GM12878 (cell line): Measurements from ENCODE around the gene PRAMEF4. TPM values are rescaled to one million over a fixed set of nuclear protein-coding genes. Genes with fewer than 3 reads are reported as not detected.
"Not testable (repeated sequence)": the region's sequence is repeated elsewhere in the genome, so short reads cannot be mapped to it uniquely, and the experiment has no call there.

ENCODE experiments used
- ATAC-seq: fragments of 200-7000 bp; cut with Tn5 transposase; 3 replicates; pipeline ENCODE4 v1.9.1; 2020; ENCODE audit warnings: mild to moderate bottlenecking, moderate library complexity
- Bru-seq: library from RNA; stranded (reverse); fragments of 400-500 nt; gene quantifications from one replicate; lab custom pipeline; 2021; lab: Mats Ljungman, UMichigan
- BruChase-seq, 2 experiments: library from RNA; stranded (reverse); fragments of 400-500 nt; gene quantifications; one replicate each; lab custom pipeline; 2021; lab: Mats Ljungman, UMichigan
- BruUV-seq: library from RNA; stranded (reverse); fragments of 400-500 nt; replicated peaks from 2 replicates; lab custom pipeline; 2021; lab: Mats Ljungman, UMichigan
- CTCF ChIA-PET: fragments of 300-600 bp; sonication (Branson Sonifier 250); formaldehyde crosslinking; extraction: SDS; loops from one replicate; lab custom pipeline; 2021; ENCODE audit warnings: inconsistent platforms; lab: Yijun Ruan, JAX
- POLR2A ChIA-PET: fragments of 350-600 bp; formaldehyde crosslinking; extraction: SDS; loops from one replicate; lab custom pipeline; 2021; ENCODE audit warnings: inconsistent platforms; lab: Charles Lee
- RAD21 ChIA-PET: fragments of 300-600 bp; sonication (Branson Sonifier 250); formaldehyde crosslinking; loops from one replicate; lab custom pipeline; 2023; ENCODE audit warnings: antibody characterized with exemption; ENCODE audit not compliant: unreplicated experiment; lab: Charles Lee
- SMC1A ChIA-PET: fragments of 300-600 bp; sonication (Branson Sonifier 250); formaldehyde crosslinking; loops from one replicate; lab custom pipeline; 2023; ENCODE audit not compliant: unreplicated experiment, uncharacterized antibody; lab: Charles Lee
- DNase-seq: peaks from one replicate; pipeline ENCODE4 v3.0.0-alpha.2; 2011; ENCODE audit warnings: low read depth, low spot score
- FAIRE-seq: peaks from 3 replicates; lab custom pipeline; 2011; peaks lifted over from hg19 to GRCh38; lab: Jason Lieb, UNC
- H2AFZ ChIP-seq: 2 replicates; pipeline ENCODE4 v1.6.0; 2011; ENCODE audit warnings: low read depth, low read length, control low read depth; ENCODE audit not compliant: control insufficient read depth
- H3K27ac ChIP-seq: 2 replicates; pipeline ENCODE4 v1.5.1; 2011; ENCODE audit warnings: control low read depth; ENCODE audit not compliant: control insufficient read depth, insufficient read depth
- H3K27me3 ChIP-seq, 2 experiments: replicated peaks in 1 of 2; 2 replicates each; pipeline versions ENCODE4 v1.6.0 to v1.6.1; 2011; ENCODE audit warnings: low read length in 1 of 2; ENCODE audit not compliant: control insufficient read depth in 2 of 2, insufficient read depth in 2 of 2
- H3K36me3 ChIP-seq, 2 experiments: 2 replicates each; pipeline ENCODE4 v1.5.1; 2011; ENCODE audit warnings: low read length in 1 of 2; ENCODE audit not compliant: control insufficient read depth in 2 of 2, insufficient read depth in 2 of 2
- H3K4me1 ChIP-seq: 2 replicates; pipeline ENCODE4 v1.6.1; 2011; ENCODE audit warnings: mild to moderate bottlenecking, low read length, moderate library complexity, mixed read lengths; ENCODE audit not compliant: control insufficient read depth, insufficient read depth
- H3K4me2 ChIP-seq: 2 replicates; pipeline ENCODE4 v1.6.0; 2011; ENCODE audit warnings: control low read depth; ENCODE audit not compliant: control insufficient read depth, insufficient read depth
- H3K4me3 ChIP-seq: fragments of 200-600 bp; sonication (generic); 2 replicates; pipeline ENCODE4 v1.5.1; 2016
- H3K79me2 ChIP-seq: 2 replicates; pipeline ENCODE4 v1.6.0; 2011; ENCODE audit warnings: low read length; ENCODE audit not compliant: control insufficient read depth, insufficient read depth
- H3K9ac ChIP-seq: 2 replicates; pipeline ENCODE4 v1.8.0; 2011; ENCODE audit warnings: low read length, control low read depth, mixed read lengths; ENCODE audit not compliant: control insufficient read depth, insufficient read depth
- H3K9me3 ChIP-seq: replicated peaks from 3 replicates; pipeline ENCODE4 v1.5.1; 2011; ENCODE audit warnings: mild to moderate bottlenecking, low read length; ENCODE audit not compliant: control insufficient read depth, insufficient read depth
- H4K20me1 ChIP-seq: 2 replicates; pipeline ENCODE4 v1.6.0; 2011; ENCODE audit not compliant: control insufficient read depth, insufficient read depth
- WGBS: methylation state at CpG from one replicate; pipeline ENCODE4 v1.1.6; 2016; ENCODE audit warnings: low lambda C conversion rate; ENCODE audit not compliant: insufficient replicate concordance, insufficient coverage; ENCODE audit errors: missing lambda C conversion rate; 5-methylcytosine and 5-hydroxymethylcytosine counted together
- in situ Hi-C: fragments of 300-500 bp; cut with MboI; formaldehyde crosslinking; loops from 9 replicates; pipeline ENCODE4 v1.14.3; 2018; ENCODE audit warnings: mixed read lengths
- intact Hi-C: fragments of 100-400 bp; cut with micrococcal nuclease; formaldehyde crosslinking; loops from one replicate; pipeline ENCODE4 v1.14.2; 2022; ENCODE audit not compliant: unreplicated experiment
- long read RNA-seq, 2 experiments: library from polyadenylated mRNA; unstranded; transcript quantifications; one replicate each; pipeline ENCODE4 v2.0.0, GENCODE V29; 2019 to 2020
- polyA minus RNA-seq, 3 experiments: library from RNA; depleted of rRNA, polyadenylated mRNA; stranded (reverse); fragments of >200 nt; gene quantifications; 2 replicates each; pipeline ENCODE4 v1.2.3, GENCODE V29; 2011
- polyA plus RNA-seq, 11 experiments: library from polyadenylated mRNA; depleted of rRNA in 4 of 11; unstranded in 6 of 11; stranded (reverse) in 5 of 11; fragments of >200 nt; fragmentation: Nextera tagmentation in 4 of 11; fragmentation: Illumina TruSeq in 1 of 11; extraction: Ambion mirVana in 4 of 11; extraction: Trizol in 1 of 11; gene quantifications; 1 replicate in 1 of 11; 2 replicates in 10 of 11; pipeline versions ENCODE4 v1.2.1 to v1.2.3, GENCODE V29; 2011 to 2016; ENCODE audit warnings: inconsistent platforms in 2 of 11, missing spikeins in 2 of 11, low read depth in 1 of 11
- total RNA-seq, 4 experiments: library from RNA; depleted of rRNA in 3 of 4; stranded (reverse); fragments of >200 nt in 3 of 4; fragmentation: Illumina TruSeq in 1 of 4; extraction: Trizol in 1 of 4; gene quantifications; 2 replicates each; pipeline versions ENCODE4 v1.2.1 to v1.2.3, GENCODE V29; 2013 to 2021

The PRAMEF4 gene
- total RNA-seq (2013; cell fraction: nucleolus; rRNA removed): not detected in 2 replicates
- not detected in 2 replicates for total RNA-seq (2014; rRNA removed)
- not detected in 2 replicates for total RNA-seq (2014; rRNA removed; fragmentation: Illumina TruSeq; extraction: Trizol)
- not detected in 2 replicates for total RNA-seq (2021)
- polyA plus RNA-seq (2011; ENCODE audit: low read depth): not detected
- polyA plus RNA-seq (2011; rRNA removed): not detected in 2 replicates
- polyA plus RNA-seq (2011; cell fraction: cytosol; rRNA removed): not detected in 2 replicates
- not detected in 2 replicates for polyA plus RNA-seq (2011; cell fraction: nucleus; rRNA removed)
- not detected in 2 replicates for polyA plus RNA-seq (2012)
- not detected in 2 replicates for polyA plus RNA-seq (2014; fragmentation: Illumina TruSeq; extraction: Trizol)
- polyA plus RNA-seq (2014; fragmentation: Nextera tagmentation; extraction: Ambion mirVana): not detected
- polyA plus RNA-seq (2014; rRNA removed): not detected in 2 replicates
- not detected for polyA plus RNA-seq (2016; fragmentation: Nextera tagmentation; extraction: Ambion mirVana)
- not detected in 2 replicates for polyA minus RNA-seq (2011; rRNA and poly(A)+ RNA removed)
- not detected in 2 replicates for polyA minus RNA-seq (2011; cell fraction: cytosol; rRNA and poly(A)+ RNA removed)
- polyA minus RNA-seq (2011; cell fraction: nucleus; rRNA and poly(A)+ RNA removed): not detected in 2 replicates
- not detected for Bru-seq, nascent RNA
- BruChase-seq, experiment 1, labeled RNA remaining after a 6-hour chase: not detected
- not detected for BruChase-seq, experiment 2, labeled RNA remaining after a 2-hour chase
- long read RNA-seq, experiment 1: 0 reads
- long read RNA-seq, experiment 2: 0 reads

DNA sequence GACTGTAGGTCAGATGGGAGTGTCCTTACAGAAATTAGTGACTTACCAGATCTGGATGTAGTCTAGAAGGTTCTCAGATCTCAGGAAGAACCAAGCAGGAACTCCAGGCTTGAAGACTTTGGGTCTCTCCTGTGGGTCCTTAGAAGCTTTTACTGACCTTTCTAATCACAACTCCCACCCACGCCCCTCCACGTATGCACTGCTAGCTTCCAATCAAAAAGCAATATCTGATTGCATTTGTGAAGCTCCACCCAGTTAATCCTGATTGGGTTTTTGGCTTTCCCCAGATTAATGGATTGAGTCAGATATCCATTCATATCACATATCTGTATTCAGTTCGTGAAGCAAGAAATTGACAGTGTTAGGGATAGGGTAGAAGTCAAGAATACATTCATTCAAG, at the start of gene PRAMEF4:
TSS of gene PRAMEF4 (minus strand) at position 101 of the 400 bp plus-strand sequence. CDS start 2,807 bp downstream, outside the sequence.
- H3K36me3 ChIP-seq, H3K4me3 ChIP-seq, H3K79me2 ChIP-seq, SMC1A ChIA-PET, H3K4me2 ChIP-seq, H3K27me3 ChIP-seq, RAD21 ChIA-PET, H4K20me1 ChIP-seq, H3K4me1 ChIP-seq, BruUV-seq, H3K9ac ChIP-seq, H3K9me3 ChIP-seq, ATAC-seq, H3K27ac ChIP-seq, POLR2A ChIA-PET, intact Hi-C loops, FAIRE-seq, H2AFZ ChIP-seq, DNase-seq, in situ Hi-C loops, CTCF ChIA-PET: not testable (repeated sequence)
- 0% methylated on average over 3 of the region's 3 CpGs for WGBS

- in situ Hi-C loops, H3K4me3 ChIP-seq, H3K9ac ChIP-seq, H3K36me3 ChIP-seq, DNase-seq, intact Hi-C loops, H3K27me3 ChIP-seq, H3K79me2 ChIP-seq, CTCF ChIA-PET, SMC1A ChIA-PET, H4K20me1 ChIP-seq, H2AFZ ChIP-seq, POLR2A ChIA-PET, H3K4me1 ChIP-seq, BruUV-seq, RAD21 ChIA-PET, H3K9me3 ChIP-seq, H3K4me2 ChIP-seq, H3K27ac ChIP-seq: not testable (repeated sequence)
- 0% methylated on average over 1 of the region's 5 CpGs for WGBS
- FAIRE-seq: peak; percentile 64
- ATAC-seq: peak; percentile 69
Observed at GRCh38 chr1:12924368-12924767, 38.4 kb upstream of the PRAMEF4 start.

DNA sequence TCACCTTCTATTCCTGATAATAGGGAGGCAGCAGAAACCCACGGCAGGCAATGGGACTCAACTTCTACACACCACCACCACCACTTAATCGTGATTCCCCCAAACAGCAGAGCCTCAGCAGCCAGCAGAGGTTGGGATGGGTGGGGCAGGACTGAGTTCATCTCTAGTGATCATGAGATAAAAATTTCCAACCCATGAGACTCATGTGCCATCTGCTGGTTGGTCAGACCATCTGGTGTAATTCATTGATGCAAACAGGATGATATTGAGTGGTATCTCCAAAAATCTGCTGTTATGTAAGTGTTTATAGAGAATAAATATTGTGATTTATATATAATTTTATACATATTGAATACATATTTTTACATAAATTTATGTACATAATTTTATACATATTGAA, 35.7 kb upstream of the PRAMEF4 start:
- ATAC-seq, H3K9ac ChIP-seq, H3K27me3 ChIP-seq, in situ Hi-C loops, intact Hi-C loops, H3K36me3 ChIP-seq, H3K9me3 ChIP-seq, DNase-seq, H4K20me1 ChIP-seq, H2AFZ ChIP-seq, SMC1A ChIA-PET, H3K79me2 ChIP-seq, FAIRE-seq, H3K4me1 ChIP-seq, H3K4me2 ChIP-seq, RAD21 ChIA-PET, POLR2A ChIA-PET, H3K27ac ChIP-seq, H3K4me3 ChIP-seq, BruUV-seq, CTCF ChIA-PET: not testable (repeated sequence)
- 18% methylated on average over 2 of the region's 2 CpGs for WGBS
